Heart left ventricle (tissue), 13 donors: ENCODE data around the gene CDH12.

Experiments
- POLR2A ChIP-seq, 2 donors: fragments of 450-650 bp; IDR thresholded peaks; one replicate each; pipeline ENCODE4 v1.6.1; 2017; ENCODE audit warnings: antibody characterized with exemption in 2 of 2, mild to moderate bottlenecking in 2 of 2, moderate library complexity in 2 of 2
- TF ChIP-seq, protein P1 (sequence below), 12 donors: fragments of 200-600 bp; sonication (generic) in 4 of 12; IDR thresholded peaks; one replicate each; pipeline versions ENCODE4 v1.5.0 to v1.8.0; 2018 to 2022; ENCODE audit warnings: antibody characterized with exemption in 12 of 12, mild to moderate bottlenecking in 5 of 12
- donor health status: ischemic (EF 13 %, LVEDD 7.1; RV severe dilation, severe dysfunction).
- donor health status: DM: no; HTN: yes; CAD: no.
- donor health status: DM: no; HTN: no; CAD: no.
- donor health status: ischemic (EF 25% LVEDD 6.9; RV normal size, moderate dysfunction).
- donor health status: ischemic (EF 25% LVEDD 5.7; RV mildly dilated, moderate dysfunction).
- donor health status: ischemic (EF 35%, LVEDD 5.7; RV mildly dilated, moderate dysfunction).
- donor health status: nonischemic (EF 11% LVEDD 7.7; RV severe dilation, severe dysfunction).
- donor health status: DM: yes; HTN: yes; CAD: no.
- donor health status: PGD.
- donor health status: ischemic (EF 29% LVEDD 5.4; RV normal size, mild dysfunction).
- donor health status: nonischemic (EF 23%, LVEDD 6.1; RV moderate dilation, normal function).

DNA sequence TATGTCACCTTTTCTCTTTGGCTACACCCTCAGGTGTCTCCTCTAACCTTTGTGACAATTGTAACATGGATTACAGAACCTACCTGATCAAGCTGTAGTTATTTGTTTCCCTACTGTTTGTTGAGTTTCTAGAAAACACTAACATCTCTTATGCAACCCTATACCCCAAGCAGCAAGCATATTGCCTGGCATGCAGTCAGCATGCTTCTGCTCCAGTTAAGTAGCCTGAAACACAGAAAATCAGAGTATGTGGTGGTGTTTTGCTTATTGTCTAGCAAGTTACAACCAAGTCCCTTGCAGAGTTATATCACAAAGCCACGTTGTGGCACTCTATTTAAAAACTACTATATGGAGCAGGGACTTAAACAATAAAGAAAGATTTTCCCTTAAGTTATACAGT is 131.1 kb downstream of the CDH12 start:
- TF ChIP-seq POLR2A (IDR thresholded peaks at IDR 0.05) = no peak
- TF ChIP-seq, protein P1, sequence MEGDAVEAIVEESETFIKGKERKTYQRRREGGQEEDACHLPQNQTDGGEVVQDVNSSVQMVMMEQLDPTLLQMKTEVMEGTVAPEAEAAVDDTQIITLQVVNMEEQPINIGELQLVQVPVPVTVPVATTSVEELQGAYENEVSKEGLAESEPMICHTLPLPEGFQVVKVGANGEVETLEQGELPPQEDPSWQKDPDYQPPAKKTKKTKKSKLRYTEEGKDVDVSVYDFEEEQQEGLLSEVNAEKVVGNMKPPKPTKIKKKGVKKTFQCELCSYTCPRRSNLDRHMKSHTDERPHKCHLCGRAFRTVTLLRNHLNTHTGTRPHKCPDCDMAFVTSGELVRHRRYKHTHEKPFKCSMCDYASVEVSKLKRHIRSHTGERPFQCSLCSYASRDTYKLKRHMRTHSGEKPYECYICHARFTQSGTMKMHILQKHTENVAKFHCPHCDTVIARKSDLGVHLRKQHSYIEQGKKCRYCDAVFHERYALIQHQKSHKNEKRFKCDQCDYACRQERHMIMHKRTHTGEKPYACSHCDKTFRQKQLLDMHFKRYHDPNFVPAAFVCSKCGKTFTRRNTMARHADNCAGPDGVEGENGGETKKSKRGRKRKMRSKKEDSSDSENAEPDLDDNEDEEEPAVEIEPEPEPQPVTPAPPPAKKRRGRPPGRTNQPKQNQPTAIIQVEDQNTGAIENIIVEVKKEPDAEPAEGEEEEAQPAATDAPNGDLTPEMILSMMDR (IDR thresholded peaks at IDR 0.05) = no peak
